GM18867 (cell line): ENCODE data around the gene PTPRA.
"Not testable (repeated sequence)": the region's sequence is repeated elsewhere in the genome, so short reads cannot be mapped to it uniquely, and the experiment has no call there.

Source experiments
- ATAC-seq: cut with Tn5 transposase; IDR thresholded peaks from one replicate; pipeline ENCODE4 v1.9.1; 2021; ENCODE audit warnings: mild to moderate bottlenecking, moderate library complexity; ENCODE audit not compliant: unreplicated experiment

The PTPRA gene

GRCh38 chr20:2991532-2991931, 118.3 kb downstream of the PTPRA start:
- ATAC-seq: no peak

GRCh38 chr20:2993250-2993649, 120.0 kb downstream of the PTPRA start:
- ATAC-seq: no peak

- ATAC-seq: no peak
Measured at GRCh38 chr20:2995796-2996195, 122.5 kb downstream of the PTPRA start.

- no peak for ATAC-seq
Measured at GRCh38 chr20:2998728-2999127, 125.4 kb downstream of the PTPRA start.

- no peak for ATAC-seq
Measured at GRCh38 chr20:3000852-3001523, 127.7 kb downstream of the PTPRA start.

- ATAC-seq: no peak
Measured at GRCh38 chr20:3003416-3003815, 130.1 kb downstream of the PTPRA start.

GRCh38 chr20:3010985-3011723, 137.9 kb downstream of the PTPRA start:
- ATAC-seq: no peak

GRCh38 chr20:3011752-3012151, 138.5 kb downstream of the PTPRA start:
- no peak for ATAC-seq

- ATAC-seq: no peak
Measured at GRCh38 chr20:3013771-3014170, 140.5 kb downstream of the PTPRA start.

GRCh38 chr20:3014179-3014578, 140.9 kb downstream of the PTPRA start:
- ATAC-seq: no peak

GRCh38 chr20:3014662-3015061, 141.4 kb downstream of the PTPRA start:
- ATAC-seq: no peak

- not testable (repeated sequence) for ATAC-seq
Measured at GRCh38 chr20:3015302-3015701, 142.0 kb downstream of the PTPRA start.

GRCh38 chr20:3021327-3021726, 148.0 kb downstream of the PTPRA start:
- ATAC-seq: no peak

GRCh38 chr20:3021777-3022176, 148.5 kb downstream of the PTPRA start:
- ATAC-seq: no peak

GRCh38 chr20:3022559-3023490, 149.5 kb downstream of the PTPRA start:
- not testable (repeated sequence) for ATAC-seq

GRCh38 chr20:3027987-3028386, 154.7 kb downstream of the PTPRA start:
- ATAC-seq: no peak

- no peak for ATAC-seq
Measured at GRCh38 chr20:3031524-3032147, 158.4 kb downstream of the PTPRA start.

GRCh38 chr20:3032624-3033023, 159.3 kb downstream of the PTPRA start:
- no peak for ATAC-seq

GRCh38 chr20:3037654-3038053, 164.4 kb downstream of the PTPRA start:
- ATAC-seq: no peak

- ATAC-seq: no peak
Measured at GRCh38 chr20:3038454-3038853, 165.2 kb downstream of the PTPRA start.

- no peak for ATAC-seq
Measured at GRCh38 chr20:3039426-3039825, 166.1 kb downstream of the PTPRA start.
